Rectal smooth muscle tissue (tissue), 1 donor: Measurements from ENCODE around the gene ARHGEF7.
A peak's percentile ranks its signal among the peaks of the same experiment; 100 is the strongest.

ENCODE experiments used
- H3K27ac ChIP-seq: one replicate; pipeline ENCODE4 v1.7.0; 2013; ENCODE audit warnings: low read depth, low read length, inconsistent platforms
- H3K27me3 ChIP-seq: one replicate; pipeline ENCODE4 v1.7.0; 2013; ENCODE audit warnings: low read length; ENCODE audit not compliant: control insufficient read depth, insufficient read depth
- H3K36me3 ChIP-seq: one replicate; pipeline ENCODE4 v1.7.0; 2013; ENCODE audit warnings: low read length; ENCODE audit not compliant: control insufficient read depth, insufficient read depth
- H3K4me1 ChIP-seq: one replicate; pipeline ENCODE4 v1.7.0; 2013; ENCODE audit warnings: low read length; ENCODE audit not compliant: control insufficient read depth, insufficient read depth
- H3K4me3 ChIP-seq: one replicate; pipeline ENCODE4 v1.7.0; 2013; ENCODE audit warnings: low read length
- H3K9ac ChIP-seq: one replicate; pipeline ENCODE4 v1.7.0; 2013; ENCODE audit warnings: low read length

ARHGEF7 gene

DNA sequence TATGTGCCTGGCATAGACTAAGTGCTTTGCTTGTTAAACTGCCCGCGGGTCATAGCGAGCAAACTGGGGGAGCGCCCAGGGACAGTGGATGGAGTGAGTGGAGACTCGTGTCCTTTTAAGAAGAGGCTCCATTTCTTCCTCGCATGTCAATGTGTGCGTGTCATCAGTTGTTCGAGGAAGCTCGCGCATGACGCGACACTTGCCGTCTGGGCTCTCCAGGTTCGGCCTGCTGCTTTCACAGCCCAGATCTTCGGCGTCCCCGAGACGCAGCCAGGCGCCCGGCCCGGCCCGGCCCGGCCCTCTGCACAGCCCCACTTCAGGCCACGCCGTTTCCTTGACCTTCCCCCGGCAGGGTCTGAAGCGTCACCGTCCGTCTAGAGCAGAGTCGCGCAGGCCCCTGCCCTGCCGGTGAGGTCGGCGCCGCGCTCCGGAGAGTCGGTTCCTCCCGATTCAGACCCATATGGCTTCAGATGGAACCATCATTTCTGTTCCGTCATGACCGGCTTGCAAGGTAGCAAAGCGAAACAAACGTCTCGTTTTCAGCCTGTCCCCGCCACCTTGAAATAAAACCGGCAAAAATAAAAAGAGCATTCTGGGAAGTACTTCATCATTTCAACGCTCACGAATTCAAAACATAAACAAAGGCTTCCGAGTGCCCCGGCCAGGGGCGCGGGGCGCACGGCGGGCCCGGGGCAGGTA lies 599 bp upstream of the ARHGEF7 start:
- no peak overlapping the region for H3K9ac ChIP-seq
- H3K4me1 ChIP-seq: no peaks in the 10 kb centered on the region
- peak overlapping the region; percentile 28 for H3K27ac ChIP-seq
- H3K36me3 ChIP-seq: no peaks in the 10 kb centered on the region
- H3K4me3 ChIP-seq: peak overlapping the region; percentile 71
- H3K27me3 ChIP-seq: peaks cover 8% of the 10 kb centered on the region

DNA sequence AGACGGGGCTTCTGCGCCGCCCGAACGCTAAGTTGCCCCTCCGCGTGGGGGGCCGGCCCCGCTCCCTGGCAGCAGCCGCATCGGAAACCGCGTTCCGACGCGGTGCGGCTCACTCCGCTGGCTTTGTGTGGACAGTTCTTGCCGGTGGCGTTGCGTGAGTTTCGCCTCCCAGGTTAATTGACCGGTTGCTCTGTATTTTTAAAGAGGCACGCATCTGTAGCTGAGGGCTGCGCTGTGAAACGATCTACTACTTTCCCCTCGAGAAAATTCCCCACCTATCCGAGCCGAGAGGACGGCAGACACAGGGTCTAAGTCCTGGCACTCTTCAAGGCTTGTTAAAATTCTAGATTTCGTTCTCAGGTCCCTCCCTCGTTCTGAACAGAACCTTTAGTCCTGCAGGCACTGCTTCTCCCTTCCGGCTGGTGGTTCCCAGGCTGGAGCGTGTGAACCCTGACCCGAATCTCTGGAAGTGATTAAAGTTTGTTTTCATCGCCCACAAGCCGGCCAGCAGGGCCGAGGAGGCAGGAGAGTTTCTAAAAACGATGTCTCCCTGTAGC lies 933 bp downstream of the ARHGEF7 start:
- Histone ChIP-seq H3K27me3 (peaks cover 8% of the 10 kb centered on the region), H3K4me3 (peak overlapping the region; percentile 42), H3K27ac (no peak overlapping the region), H3K9ac (no peak overlapping the region), H3K4me1 (no peaks in the 10 kb centered on the region), H3K36me3 (no peaks in the 10 kb centered on the region)

DNA sequence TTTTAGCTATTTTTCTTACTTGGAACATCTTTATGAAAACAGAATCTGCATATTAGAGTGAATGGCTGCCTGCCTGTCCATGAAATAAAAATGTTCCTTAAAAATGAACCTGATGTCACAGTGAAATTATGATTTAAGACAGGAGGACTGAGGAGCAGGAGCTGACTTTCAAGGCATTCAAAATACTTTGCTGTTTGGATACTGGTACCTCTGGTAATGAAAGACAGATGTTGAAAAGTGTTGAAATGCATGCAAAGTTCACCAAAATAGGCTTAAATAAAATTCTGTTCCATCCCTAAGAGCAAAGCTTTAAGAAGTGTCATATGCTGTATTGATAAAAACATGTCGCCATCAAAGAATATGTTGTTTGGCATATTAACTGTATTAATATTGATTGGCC lies 1.7 kb downstream of the ARHGEF7 start:
- H3K27me3 ChIP-seq: peaks cover 3% of the 10 kb centered on the region
- no peak overlapping the region for H3K9ac ChIP-seq
- H3K36me3 ChIP-seq: no peaks in the 10 kb centered on the region
- H3K4me3 ChIP-seq: no peak overlapping the region
- H3K27ac ChIP-seq: no peak overlapping the region
- no peaks in the 10 kb centered on the region for H3K4me1 ChIP-seq

DNA sequence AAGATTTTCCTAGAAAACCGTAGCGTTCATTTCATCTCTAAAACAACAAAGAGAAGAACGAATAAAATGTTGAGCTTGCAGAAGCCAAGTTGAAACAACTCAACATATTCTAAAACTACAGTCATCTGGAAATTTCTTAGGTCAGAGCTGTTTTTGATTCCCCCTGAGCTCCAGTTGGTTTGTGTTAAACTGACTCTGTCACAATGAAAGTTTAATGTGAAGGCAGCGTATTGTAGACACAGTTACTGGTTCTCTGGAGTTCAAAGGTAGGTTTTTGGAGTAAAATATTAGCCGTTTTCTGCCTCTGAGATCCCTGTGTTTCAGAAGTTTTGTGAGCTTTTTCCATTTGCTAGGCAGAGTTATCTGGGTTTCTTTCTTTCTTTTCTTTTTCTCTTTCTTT lies 2.2 kb downstream of the ARHGEF7 start:
- no peak overlapping the region for H3K9ac ChIP-seq
- peaks cover 3% of the 10 kb centered on the region for H3K27me3 ChIP-seq
- no peak overlapping the region for H3K4me3 ChIP-seq
- H3K36me3 ChIP-seq: no peaks in the 10 kb centered on the region
- H3K4me1 ChIP-seq: no peaks in the 10 kb centered on the region
- H3K27ac ChIP-seq: no peak overlapping the region

DNA sequence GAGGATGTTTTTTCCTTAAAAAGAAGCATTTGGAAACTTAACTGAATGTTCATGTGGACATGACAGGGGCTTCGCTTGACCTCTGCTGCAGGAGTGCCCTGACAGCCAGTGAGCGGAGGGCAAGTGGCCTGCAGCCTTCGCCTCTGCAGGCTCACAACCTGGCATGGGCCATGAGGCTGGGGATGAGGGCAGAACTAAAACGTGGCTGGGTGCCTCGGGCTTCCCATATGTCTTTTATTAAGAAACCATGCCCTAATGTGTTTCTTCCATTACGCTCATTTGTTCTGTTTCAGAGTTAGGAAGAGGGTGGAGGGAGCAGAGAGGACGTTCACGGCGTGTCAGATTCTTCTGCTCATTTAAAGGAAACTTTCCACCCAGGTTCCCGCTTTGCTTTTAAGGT lies 2.9 kb downstream of the ARHGEF7 start:
- Histone ChIP-seq H3K36me3 (no peaks in the 10 kb centered on the region), H3K27me3 (peaks cover 6% of the 10 kb centered on the region), H3K4me3 (no peak overlapping the region), H3K27ac (no peak overlapping the region), H3K9ac (no peak overlapping the region), H3K4me1 (no peaks in the 10 kb centered on the region)

DNA sequence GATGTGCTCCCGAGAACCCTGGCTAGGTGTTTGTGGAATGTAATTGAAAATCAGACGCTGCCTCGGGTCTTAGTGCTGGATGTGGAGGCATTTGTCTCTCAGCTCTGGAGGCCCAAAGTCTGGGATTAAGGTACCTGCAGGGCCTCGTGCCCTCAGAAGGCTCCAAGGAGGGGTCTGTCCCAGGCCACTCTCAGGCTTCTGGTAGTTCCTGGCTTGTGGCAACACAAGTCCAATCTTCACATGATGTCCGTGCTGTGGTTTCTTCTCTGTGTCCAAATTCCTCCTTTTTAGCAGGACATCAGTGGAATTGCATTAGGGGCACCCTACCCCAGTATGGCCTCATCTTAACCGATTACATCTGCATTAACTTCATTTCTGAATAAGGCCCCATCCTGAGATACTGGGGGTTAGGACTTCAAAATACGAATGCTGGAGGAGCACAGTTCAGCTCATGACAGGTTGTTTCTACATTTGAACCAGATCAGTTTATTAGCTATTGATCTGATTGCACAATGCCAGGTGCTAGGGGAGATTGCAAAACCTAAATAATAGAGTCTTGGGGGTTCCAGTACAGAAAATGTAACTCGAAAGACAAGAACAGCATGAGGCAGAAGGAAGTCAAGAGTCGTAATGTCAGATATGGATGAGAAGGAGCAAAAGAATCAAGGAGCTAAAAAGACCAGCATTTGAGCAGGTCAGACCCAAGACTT lies 3.9 kb downstream of the ARHGEF7 start:
- H3K27me3 ChIP-seq: peaks cover 6% of the 10 kb centered on the region
- no peak overlapping the region for H3K27ac ChIP-seq
- no peak overlapping the region for H3K9ac ChIP-seq
- H3K36me3 ChIP-seq: no peaks in the 10 kb centered on the region
- H3K4me3 ChIP-seq: no peak overlapping the region
- no peaks in the 10 kb centered on the region for H3K4me1 ChIP-seq

DNA sequence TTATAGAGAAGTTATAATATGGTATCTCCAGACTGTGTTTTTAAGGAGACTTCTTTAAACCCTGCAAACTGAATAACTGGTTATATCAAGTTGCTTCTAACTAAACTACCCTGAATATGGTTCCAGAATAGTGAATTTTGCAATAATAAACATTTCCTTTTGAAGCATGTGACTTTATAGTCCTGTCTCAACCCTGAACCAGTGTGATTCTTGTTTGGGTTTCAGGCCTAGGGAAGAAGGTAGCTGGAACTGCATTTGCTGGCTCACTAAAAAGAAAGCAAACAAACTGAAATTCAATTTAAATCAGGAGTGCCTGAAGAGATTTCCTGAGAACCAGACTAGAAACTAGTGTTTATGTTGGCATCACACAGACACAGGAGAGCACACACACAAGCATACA lies 4.9 kb downstream of the ARHGEF7 start:
- Histone ChIP-seq H3K4me1 (no peaks in the 10 kb centered on the region), H3K27ac (no peak overlapping the region), H3K27me3 (peaks cover 3% of the 10 kb centered on the region), H3K9ac (no peak overlapping the region), H3K4me3 (no peak overlapping the region), H3K36me3 (no peaks in the 10 kb centered on the region)

DNA sequence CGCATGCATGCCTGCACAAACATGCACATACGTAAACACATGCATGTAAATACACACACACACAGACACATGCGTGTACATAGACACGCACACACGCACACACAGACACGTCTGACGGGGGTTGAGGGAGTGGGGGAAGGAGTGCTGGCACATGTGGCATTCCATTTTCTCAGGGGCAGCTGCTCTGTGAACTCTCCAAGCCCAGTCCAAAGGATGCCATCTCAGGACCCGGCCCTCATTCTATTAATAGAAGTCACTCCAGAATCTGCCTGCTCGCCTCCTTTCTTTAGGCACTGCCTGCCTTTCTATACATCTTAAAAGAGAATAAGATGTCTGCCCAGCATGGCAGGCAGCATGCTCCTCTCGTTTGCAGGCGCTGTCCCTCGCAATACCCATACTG lies 5.3 kb downstream of the ARHGEF7 start:
- H3K27me3 ChIP-seq: peaks cover 3% of the 10 kb centered on the region
- no peak overlapping the region for H3K9ac ChIP-seq
- H3K4me1 ChIP-seq: no peaks in the 10 kb centered on the region
- H3K27ac ChIP-seq: no peak overlapping the region
- H3K4me3 ChIP-seq: no peak overlapping the region
- no peaks in the 10 kb centered on the region for H3K36me3 ChIP-seq

DNA sequence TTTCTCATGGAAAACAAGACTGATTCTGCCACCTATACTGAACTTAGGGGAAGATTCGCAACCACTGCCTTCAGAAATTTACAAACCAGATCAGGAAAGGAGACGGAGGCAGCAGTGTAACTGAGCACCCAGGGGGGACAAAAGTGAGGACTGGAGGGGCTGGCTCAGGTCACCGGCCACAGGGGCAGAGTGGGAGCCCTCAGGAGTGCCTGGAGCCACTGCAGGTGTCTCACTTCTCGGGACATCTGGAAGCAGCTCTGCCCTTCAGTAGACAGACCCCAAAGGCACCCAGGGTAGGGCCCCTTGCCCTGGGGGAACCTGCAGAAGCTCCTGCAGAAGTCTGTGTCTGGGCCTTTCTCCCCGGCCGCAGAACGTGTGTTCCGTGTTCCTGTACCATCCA lies 5.8 kb downstream of the ARHGEF7 start:
- H3K27ac ChIP-seq: no peak overlapping the region
- no peaks in the 10 kb centered on the region for H3K4me1 ChIP-seq
- H3K27me3 ChIP-seq: peaks cover 3% of the 10 kb centered on the region
- no peak overlapping the region for H3K9ac ChIP-seq
- no peaks in the 10 kb centered on the region for H3K36me3 ChIP-seq
- no peak overlapping the region for H3K4me3 ChIP-seq

DNA sequence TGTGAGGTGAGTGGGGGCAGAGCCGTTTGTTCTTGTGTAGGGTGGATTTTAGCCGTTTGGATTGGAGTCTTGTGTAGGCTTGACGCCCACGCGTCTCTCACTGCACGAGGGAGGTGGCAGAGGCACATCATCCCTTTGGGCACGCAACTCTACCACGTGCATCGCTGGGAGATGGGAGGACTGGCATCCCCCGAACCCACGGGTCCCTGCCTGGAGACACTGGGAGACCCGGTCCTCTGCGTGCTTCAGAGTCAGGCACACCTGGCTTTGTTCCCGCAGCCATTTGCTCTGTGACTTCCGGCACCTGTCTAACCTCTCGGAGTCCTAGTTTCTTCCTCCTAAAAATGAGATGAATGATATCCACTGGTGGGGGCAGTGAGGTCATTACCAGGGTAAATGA lies 6.4 kb downstream of the ARHGEF7 start:
- no peaks in the 10 kb centered on the region for H3K4me1 ChIP-seq
- peaks cover 3% of the 10 kb centered on the region for H3K27me3 ChIP-seq
- H3K27ac ChIP-seq: no peak overlapping the region
- H3K9ac ChIP-seq: no peak overlapping the region
- no peaks in the 10 kb centered on the region for H3K36me3 ChIP-seq
- no peak overlapping the region for H3K4me3 ChIP-seq

DNA sequence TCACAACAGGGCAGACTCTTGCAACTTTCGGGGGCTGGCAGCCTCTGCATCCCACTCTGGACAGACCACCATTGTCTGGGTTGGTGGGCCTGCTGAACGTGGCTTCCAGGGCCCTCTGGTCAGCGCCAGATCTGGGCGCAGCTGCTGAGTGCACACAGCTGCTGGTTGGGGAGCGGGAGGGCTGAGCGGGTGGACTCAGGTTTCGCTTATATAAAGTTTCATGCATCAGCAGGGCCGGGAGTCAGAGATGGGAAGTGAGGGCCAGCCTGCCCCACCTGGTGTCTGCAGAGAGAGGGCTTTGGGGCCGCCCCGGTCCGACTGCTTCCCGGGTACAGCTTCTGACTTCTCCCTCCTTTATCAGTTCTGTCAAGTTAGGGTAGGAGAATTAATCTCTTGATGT lies 6.9 kb downstream of the ARHGEF7 start:
- Histone ChIP-seq H3K4me3 (no peak overlapping the region), H3K36me3 (no peaks in the 10 kb centered on the region), H3K27ac (no peak overlapping the region), H3K27me3 (peaks cover 3% of the 10 kb centered on the region), H3K4me1 (no peaks in the 10 kb centered on the region), H3K9ac (no peak overlapping the region)

DNA sequence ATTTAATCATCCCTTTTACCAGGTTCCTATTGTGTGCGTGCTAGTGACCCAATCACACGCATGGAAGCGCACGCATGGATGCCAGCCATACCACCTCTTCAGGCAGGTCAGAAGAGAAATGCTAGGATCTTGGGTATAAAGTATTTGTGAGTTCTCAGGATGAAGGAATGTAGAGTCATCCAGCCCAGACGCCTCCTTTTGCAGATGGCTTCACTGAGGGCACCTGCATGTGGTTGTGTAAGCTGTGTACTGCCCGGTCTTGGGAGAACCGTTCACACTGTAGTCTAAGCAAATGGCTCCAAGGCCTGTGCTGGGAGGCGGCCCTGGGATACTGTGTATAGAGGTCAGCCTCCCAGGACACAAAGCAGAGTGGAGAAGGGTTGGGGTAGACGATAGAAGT lies 7.5 kb downstream of the ARHGEF7 start:
- Histone ChIP-seq H3K9ac (no peak overlapping the region), H3K4me1 (no peaks in the 10 kb centered on the region), H3K4me3 (no peak overlapping the region), H3K27me3 (peaks cover 3% of the 10 kb centered on the region), H3K36me3 (no peaks in the 10 kb centered on the region), H3K27ac (no peak overlapping the region)

DNA sequence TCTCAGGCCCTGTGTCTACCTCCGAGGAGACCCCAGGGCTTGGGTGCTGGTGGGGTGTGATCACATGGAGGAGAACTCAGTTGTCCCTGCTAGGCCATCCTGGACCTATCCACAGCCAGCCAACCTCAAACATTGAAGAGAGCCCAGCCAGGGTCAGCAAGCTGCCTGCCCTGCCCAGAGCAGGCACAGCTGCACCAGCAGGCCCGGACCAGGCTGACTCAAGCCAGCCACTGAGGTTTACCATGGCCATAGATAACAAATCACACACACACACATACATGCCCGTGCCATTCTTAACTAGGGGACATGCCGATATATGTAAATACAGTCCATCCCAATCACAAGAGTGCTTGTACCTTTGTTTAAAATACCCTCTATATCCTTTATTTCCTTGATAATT lies 8.1 kb downstream of the ARHGEF7 start:
- Histone ChIP-seq H3K27me3 (peaks cover 3% of the 10 kb centered on the region), H3K4me3 (no peak overlapping the region), H3K4me1 (no peaks in the 10 kb centered on the region), H3K36me3 (no peaks in the 10 kb centered on the region), H3K9ac (no peak overlapping the region), H3K27ac (no peak overlapping the region)
